DMS79 treated with DMSO at 0.1 percent for 48 hours (cell line): ENCODE measurements around the gene CD38.

ENCODE experiments used
- DNase-seq: peaks from one replicate; lab custom pipeline; 2025; lab: John Stamatoyannopoulos, UW

Gene CD38

DNA sequence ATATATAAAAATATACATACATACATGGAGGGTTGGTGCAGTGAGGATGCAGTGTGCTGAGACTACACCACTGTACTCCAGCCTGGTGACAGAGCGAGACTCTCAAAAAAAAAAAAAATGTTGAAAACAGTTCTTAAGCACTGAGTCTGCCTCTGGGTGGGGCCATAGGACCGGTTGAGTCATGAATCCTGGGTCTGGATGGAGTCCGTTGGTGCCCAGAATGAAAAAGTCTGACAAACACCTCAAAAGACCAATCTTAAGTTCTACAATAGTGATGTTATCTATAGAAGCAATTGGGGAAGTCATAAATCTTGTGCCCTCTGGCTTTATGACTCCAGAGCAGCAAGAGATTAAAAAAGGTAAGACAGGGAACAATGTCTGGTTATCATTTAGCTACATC lies 90.0 kb downstream of the CD38 start:
- DNase-seq, result no peak

DNA sequence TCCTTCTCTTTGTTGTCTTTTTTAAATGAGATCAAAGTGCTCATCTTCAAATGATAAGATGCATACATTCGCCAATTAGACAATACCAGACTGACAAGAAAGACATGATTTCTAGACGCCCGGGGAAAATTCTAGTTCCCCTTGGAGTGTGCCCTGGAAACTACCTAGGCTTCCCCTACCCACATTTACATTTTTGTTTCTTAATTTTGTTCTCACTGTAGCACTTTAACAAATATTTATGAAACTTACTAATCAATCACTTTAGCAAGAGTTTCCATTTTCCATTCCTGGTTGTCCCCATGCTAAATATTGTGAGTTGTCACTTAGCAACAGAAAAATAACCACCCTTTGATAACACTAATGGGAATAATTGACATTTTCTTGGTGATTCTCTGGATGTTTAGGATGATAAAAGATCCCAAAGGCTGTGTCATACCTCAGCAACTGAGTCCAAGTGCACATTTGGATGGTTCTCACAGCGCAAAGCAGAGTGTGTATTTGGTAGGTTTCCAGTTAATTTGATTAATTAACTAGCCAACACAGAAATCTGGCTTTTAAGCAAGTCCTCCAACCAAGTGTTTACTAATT lies 90.8 kb downstream of the CD38 start:
- DNase-seq, result no peak

DNA sequence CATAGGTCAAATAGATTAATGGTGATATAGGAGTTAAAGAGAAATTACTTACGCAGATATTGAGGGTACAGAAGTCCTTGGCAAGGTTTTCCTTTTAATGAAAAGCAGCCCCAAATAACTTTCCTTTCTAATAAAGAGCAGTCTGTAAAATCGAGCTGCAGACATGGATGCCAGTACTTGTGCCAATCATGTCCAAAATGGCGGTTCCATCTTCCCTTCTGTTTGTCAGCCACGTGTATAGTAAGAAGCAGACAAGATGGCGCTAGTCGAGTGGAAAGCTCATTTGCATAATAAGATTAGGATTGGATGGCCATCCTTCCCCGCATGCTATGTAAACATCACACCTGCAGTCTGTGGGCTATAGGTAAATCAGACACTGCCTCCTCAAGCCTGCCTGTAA lies 92.0 kb downstream of the CD38 start:
- no peak for DNase-seq

DNA sequence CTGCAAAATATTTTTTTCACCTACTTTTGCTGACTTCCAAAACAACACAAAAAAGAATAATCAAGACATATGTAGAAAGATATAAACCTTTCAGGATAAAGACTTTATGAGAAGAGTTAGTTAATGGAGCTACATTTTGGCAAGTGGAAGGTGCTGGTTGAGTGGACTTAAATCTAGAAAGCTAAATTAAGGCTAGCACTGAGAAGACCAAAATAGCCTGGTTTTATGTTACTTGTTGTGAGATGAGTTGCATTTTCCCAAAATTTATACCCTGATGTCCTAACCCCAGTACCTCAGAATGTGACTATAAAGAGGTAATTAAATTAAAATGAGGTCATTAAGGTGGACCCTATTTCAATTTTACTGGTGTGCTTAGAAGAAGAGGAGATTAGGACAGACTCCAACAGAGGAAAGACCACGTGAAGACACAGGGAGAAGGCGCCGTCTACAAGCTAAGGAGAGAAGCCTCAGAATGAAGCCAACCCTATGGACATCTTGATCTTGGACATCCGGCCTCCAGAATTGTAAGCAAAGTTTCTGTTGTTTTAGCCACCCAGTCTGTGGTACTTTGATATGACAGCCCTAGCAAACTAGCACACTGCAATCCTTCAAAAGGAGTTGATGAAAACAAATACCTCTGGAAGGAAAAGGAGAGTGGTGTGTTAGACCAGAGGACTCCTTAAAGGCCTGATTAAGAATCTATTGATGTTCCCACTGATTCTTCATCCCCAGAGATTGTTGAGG lies 93.0 kb downstream of the CD38 start:
- no peak for DNase-seq

DNA sequence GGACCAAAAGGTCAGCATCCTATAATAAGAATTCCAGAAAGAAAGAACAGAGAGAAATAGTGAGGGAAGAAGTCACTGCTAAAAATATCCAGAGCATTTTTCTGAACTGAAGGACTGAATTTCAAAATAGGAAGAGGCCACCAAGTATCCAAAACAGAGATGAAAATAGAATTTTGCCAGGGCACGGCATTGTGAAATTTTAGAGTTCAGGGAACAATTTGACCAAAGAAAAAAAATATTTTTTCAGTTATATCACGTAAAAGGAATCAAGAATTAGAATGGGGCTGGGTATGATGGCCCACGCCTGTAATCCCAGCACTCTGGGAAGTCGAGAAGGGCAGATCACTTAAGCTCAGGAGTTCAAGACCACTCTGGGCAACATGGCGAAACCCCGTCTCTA lies 95.0 kb downstream of the CD38 start:
- DNase-seq, result no peak

DNA sequence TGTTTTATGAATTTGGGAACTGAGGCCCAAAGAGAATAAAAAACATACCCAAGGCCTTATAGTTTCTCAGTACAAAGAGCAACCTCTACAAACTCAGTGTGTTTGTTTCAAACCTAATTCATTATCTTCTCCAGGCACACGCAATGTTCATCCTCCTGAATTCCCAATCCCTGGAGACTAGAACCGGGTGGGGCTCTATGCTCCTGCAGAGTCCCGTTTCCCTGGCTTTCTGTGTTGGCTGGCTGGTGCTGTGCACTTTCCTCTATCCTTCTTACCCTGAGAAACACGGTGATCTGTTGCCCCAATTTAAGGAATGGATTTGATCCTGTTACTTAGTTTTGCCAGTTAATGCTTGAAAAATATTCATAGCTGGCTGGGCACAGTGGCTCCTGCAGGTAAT lies 96.5 kb downstream of the CD38 start:
- DNase-seq, result no peak

DNA sequence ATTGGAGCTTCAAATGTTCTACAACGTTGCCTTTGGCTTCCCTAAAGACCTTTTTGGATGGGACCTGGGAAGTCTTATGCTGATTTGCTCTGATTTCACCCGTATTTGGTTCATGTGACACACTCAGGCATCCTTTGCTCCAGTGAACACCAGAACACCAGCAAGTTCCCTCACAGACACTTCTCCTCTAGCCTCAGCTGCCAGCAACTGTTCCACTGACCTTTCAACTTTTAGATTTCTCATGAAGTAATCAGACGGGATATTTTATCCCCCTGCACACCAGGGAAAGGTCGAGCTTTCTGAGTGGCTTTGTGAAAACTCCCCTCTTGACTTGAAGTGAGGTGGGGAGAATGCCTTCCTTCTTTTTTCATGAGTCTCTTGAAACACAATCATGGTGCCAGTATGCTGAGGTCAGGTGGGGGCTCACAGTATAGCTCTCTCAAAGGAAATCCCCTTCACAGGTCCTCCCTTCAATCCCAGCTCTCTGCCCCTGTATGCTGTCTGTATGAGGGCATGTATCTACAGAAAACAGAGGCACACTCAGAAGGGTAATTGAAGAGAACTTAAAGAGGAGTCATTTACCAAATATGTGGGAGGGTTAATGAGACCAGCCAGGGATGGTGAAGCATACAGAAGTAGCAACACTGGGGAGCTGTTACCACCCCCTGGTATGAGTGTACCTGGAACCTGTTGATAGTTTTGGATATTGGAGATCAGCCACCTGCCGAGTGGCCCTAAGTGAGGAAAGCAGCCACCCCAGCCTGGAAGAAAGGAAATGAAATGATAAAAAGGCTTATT lies 97.7 kb downstream of the CD38 start:
- DNase-seq, result no peak

DNA sequence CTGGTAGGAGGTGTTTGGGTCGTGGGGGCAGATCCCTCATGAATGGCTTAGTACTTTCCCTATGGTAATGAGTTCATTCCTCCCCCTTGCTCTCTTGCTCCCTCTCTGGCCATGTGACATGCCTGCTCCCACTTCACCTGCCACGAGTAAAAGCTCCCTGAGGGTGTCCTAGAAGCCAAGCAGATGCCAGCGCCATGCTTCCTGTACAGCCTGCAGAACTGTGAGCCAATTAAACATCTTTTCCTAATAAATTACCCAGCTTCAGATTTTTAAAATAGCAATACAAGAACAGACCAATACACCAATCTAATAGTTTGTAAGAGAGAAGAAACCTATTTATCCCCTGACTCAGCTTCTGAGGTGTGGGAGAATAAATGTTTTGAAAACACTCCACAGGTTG lies 99.9 kb downstream of the CD38 start:
- no peak for DNase-seq

DNA sequence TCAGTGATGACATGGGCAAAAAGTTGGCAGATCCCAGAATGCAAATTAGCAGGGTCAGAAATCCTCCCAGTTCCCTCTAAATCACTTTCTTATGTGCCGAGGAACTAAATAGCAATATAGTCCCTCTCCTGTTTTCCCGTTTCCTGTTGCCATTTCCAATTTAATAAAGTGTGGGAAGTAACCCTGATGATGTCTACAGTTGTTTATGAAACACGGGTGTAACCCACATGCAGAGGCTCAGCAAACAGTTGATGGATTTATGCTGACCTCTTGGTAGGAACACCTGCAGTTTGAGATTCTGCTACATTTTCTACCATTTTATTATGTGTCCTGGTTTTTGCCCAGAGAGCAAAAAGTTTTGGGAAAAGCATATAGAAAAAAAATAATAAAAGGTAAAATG lies 103.7 kb downstream of the CD38 start:
- no peak for DNase-seq

DNA sequence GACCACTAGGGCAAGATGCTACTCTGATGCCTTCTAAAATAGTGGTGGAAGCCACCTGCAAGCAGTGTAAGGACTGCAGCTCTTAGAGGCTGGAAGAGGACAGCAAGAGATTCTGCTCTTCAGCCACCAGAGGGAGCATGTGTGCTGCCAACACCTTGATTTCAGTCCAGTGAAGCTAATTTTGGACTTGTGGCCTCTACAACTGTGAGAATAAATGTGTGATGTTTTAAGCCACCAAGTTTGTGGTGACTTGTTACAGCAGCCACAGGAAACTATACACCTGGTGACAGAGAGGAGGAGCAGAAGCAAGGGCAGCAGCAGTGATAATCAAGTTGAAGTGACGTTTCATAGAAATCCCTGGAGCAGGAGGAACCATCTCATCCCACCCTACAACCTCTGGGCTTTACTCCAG lies 104.6 kb downstream of the CD38 start:
- peak; percentile 8 for DNase-seq

DNA sequence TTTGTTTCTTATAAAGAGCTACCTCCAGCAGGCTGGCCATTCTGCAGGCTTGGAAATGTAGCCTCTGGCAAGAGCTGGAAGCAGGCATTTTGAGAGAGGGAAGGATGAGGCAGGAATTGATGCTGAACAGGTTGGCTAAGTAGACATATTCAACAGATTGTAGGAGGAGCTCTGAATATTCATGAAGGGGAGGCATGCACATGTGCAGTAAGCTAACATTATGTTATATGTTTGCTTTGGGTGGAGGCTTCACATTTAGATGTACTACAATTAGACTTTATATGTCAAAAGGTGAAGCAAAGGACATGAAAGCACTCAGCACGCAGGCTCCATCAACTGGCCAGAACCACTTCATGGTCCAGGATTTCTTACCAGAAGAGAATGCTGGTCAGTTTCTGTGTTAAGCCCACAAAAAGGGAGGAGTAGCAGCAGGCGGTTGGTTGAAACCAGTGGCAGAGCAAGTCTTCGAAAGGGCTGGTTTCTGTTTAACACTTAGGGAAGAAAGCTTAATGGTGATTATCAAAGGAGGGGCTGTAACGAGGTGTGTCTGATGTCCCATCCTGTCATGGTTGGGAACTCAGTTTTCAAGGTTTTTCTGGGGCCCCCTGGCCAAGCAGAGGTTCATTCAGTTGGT lies 105.6 kb downstream of the CD38 start:
- no peak for DNase-seq

DNA sequence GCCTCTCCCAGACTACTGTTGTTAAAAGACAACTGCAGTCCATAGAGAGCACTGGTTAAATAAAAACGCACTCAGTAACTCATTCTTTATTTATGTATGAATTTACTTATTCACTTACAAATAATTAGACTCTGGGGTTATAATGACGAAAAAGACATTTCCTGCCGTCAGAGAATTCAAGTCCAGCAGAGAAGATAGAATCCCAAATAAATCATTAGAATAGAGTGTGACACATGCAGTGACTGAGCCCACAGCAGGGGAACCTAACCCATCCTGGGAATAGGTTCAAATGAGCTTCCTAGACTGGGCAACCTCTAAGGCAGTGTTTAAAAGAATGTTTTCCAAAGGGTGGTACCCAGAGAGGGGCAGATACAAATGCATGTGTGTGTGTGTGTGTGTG lies 106.5 kb downstream of the CD38 start:
- DNase-seq, result no peak

DNA sequence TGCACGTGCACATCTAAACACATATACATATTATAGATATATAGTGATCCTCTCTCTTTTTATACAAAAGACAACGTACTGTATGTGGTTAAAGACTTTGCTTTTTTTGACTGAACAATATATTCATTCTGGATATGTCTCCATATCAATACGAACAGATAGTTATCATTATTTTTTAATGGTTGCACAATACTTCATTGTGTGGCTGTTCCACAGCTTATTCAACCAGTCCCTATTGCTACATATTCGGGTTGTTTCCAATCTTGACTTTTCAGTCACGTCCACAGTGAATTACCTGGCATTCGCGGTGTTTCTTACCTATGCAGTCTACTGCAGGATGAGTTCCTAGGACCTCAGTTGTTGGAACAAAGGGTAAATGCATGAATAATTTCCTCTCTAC lies 107.3 kb downstream of the CD38 start:
- no peak for DNase-seq

DNA sequence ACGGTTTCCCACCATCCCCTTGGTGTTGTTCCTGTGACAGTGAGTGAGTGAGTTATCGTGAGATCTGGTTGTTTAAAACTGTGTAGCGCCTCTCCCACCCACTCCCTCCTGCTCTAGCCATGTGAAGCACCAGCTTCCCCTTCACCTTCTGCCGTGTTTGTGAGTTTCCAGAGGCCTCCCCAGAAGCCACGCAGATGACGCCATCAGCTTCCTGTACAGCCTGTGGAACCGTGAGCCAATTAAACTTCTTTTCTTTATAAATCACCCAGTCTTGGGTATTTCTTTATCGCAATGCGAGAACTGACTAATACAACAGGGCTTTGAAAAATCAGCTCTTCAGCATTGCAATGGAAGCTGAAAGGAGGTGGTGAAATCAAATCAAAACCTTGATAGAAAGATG lies 110.4 kb downstream of the CD38 start:
- no peak for DNase-seq

DNA sequence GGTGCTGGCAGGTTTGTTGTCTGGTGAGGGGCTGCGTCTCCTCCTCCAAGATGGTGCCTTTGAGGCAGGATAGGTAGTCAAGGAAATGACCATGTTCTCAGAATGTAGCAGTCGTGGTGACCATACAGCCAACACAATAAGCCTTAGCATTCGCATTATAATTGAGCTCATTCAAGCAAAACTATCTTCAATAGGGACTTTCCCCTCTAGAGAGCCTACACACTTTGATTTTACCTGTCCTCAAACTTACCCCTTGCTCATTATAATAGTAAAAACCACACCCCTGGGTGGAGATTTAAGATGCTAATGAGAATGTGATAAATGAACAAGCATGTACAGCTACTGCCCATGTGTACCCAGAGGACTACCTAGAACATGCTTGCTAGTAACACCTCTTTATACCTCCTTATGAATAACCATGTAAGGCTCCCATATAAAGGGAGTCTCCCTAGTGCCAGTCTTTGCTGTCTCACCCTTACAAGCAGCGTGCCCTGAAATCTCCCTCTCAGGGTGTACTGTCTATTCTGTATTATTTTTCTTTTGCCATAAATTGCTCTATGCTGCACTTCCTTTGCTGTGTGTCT lies 112.2 kb downstream of the CD38 start:
- DNase-seq, result no peak

DNA sequence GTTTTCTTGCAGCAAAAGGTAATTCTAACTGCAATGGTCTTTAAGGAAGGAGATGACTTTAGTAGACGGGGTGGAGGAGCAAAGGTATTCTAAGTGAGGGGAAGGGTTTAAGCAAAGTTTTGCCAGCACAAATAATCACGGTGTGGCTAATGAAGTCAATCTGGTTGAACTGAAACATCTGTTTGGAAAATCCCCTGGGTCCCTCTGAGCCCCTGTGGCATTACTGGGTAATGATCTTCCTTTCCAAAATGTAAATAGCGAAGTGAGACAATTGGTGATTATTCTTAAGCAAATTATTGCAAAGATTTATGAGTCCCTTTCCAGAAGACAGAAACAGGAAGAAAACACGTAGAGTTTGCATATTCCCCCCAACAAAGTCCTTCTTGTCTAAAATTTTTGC lies 113.2 kb downstream of the CD38 start:
- DNase-seq, result no peak

DNA sequence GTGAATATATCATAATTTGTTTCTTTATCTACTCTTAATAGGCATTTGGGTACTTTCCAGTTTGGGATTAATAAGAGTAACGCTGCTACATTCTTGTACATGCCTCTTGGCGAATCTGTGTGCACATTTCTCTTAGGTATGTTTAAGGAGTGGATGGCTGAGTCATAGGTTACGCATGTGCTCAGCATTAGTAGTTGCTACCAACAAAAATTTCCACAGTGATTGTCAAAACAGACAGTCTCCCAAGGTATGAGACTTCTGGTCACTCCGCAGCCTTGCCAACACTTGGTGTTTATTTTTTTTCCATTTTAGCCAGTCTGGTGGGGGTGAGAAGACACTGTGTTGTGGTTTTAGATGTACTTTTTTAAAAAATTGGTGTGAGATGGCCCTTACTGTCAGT lies 115.8 kb downstream of the CD38 start:
- no peak for DNase-seq

DNA sequence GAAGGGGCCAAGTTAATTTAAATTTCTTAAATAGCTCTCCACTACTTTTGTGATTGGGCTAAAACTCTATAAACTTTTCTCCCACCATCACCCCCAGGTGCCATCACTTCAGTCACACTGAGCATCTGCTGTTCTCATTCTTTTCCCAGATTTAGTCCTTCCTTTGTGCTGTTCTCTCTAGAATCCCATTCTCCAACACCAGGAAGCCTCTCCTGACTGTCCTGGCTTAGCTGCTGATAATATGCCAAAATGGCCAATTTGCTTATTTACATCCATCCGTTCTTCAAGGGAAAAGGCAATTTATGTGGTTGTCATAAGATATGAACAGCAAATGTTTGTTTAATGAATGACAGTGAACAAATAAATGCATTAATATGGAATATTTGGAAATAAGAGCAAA lies 116.3 kb downstream of the CD38 start:
- DNase-seq, result no peak

DNA sequence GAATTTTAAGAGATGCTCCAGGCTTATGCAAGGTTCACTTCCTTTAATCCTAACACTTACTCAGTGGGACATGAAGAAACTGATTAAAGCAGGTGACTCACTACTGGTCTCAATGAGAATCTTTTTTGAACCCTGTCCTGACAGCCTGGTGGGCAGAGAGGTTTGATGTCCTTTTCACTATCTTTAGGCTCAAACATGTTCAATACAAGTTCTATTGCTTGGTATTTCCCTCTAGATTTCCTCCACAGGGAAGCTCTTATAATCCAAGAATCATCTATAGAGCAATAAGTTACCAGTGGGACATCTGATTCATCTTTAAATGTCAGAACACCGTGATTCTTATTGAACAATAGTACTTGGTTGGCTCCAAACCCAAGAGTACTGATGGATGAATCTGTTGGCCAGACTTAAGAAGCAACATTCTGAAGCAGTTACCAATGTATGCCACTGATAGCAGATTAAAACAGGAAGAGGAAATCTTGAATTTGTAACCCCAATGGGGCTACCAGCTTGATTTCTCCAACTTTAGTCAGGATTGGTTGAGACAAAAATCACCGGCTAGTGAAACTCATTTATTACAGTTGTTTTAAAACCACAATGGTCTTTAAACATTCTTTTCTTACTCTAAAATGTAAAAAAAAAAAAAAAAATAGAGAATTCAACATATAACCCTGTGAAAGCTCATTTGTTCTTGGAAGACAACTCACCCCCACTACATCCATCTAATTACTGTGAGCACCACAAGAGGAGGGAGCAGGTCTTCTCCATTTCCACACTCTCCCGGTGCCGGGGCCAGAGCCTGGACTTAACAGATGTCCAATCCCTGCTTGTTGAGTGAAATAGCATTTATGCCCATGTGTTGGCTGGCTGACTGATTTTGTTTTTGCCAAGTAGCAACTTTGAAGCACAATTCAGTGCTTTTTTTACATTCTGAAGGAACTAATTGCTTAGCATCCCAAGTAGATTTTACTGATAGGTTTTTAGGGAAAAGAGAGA lies 117.1 kb downstream of the CD38 start:
- no peak for DNase-seq

DNA sequence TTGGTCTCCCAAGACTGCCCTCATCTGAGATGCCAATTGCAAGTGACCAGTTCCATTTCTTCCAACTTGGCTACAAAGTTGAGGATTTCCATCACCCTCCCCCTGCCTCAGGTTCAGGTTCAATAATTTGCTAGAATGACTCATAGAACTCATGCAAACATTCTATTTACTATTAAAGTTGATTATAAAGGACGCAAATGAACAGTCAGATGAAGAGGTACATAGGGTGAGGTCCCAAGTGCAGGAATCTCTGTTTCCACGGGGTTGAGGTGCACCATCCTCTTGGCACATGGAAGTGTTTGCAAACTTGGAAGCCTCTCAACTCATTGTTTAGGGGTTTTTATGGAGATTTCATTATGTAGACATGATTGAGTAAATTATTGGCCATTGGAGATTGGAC lies 119.4 kb downstream of the CD38 start:
- DNase-seq, result no peak

DNA sequence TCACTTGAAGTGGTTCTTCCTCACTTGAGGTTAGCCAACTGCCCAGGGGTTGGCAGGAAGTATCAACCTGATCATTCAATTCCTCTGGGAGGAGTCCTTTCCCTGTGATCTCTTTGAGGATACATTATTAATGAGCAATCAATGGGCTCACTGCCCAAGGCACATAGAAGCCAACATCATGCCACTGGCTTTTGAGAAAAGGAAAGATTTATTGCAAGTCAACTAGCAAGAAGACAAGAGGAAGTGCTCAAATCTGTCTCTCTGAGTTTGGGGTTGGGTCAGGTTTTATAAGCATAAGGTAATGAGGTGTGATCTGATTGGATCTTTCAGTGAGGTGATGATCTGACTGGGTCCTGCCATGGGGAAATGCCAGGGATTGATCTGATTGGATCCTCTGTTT lies 120.8 kb downstream of the CD38 start:
- DNase-seq, result no peak
